ENCODE data around the gene CYBRD1. TPM values are rescaled to one million over a fixed set of nuclear protein-coding genes. Genes with fewer than 3 reads are reported as not detected.

Gene CYBRD1
- total RNA-seq, 1 experiment from 2014 or later = 9.7 TPM

DNA sequence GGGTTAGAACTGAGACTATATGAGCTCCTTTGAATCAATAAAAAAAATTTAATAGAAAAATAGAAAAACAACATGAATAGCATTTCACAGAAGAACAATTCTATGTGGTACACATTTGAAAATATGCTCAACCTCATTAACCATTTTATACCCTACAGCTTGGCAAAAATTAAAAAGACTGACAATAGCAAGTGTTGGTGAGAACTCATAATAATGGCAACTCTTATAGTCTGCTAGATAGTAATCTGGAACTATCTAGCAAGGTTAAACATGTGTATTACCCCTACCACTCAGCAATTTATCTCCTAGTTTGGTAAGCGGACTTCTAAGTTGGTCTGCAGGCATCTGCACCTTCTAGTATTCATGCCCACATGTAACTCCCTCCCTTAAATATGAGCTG is 67.8 kb downstream of the CYBRD1 start:
- intact Hi-C loops (cut with micrococcal nuclease; ENCODE audit: unreplicated experiment) = no loop called here
- Mint-ChIP-seq H3K36me3 (ENCODE audit: insufficient read depth, unreplicated experiment) (no peaks in the 10 kb centered on the region), H3K4me1 (ENCODE audit: low read depth, unreplicated experiment) (no peaks in the 10 kb centered on the region), H3K27ac (ENCODE audit: unreplicated experiment) (no peak overlapping the region), H3K9me3 (ENCODE audit: unreplicated experiment) (no peaks in the 10 kb centered on the region), H3K27me3 (ENCODE audit: insufficient read depth, unreplicated experiment) (peaks cover 2% of the 10 kb centered on the region), H3K4me3 (ENCODE audit: unreplicated experiment) (no peak overlapping the region)
- POLR2A ChIA-PET = no interaction called here
- H3K9me3 ChIP-seq = peaks cover 3% of the 10 kb centered on the region; the same call in 1 of the 2 replicates
- H3K4me1 ChIP-seq = no peaks in the 10 kb centered on the region
- no peak overlapping the region for H3K4me3 ChIP-seq (ENCODE audit: low read depth, low read length)
- no peak for DNase-seq
- no peaks in the 10 kb centered on the region for H3K36me3 ChIP-seq (ENCODE audit: control insufficient read depth, insufficient read depth, low read length)
- no peak for TF ChIP-seq CTCF (IDR thresholded peaks at IDR 0.05; ENCODE audit: insufficient read depth in 1 of 2, low read depth in 1 of 2, low read length in 1 of 2, severe bottlenecking in 1 of 2, unreplicated experiment in 1 of 2)
- H3K27me3 ChIP-seq (replicated peaks; ENCODE audit: control insufficient read depth, insufficient read depth, low read length) = no peaks in the 10 kb centered on the region
- no TSS peak for BruUV-seq (replicated peaks)
- CTCF ChIA-PET = no interaction called here

DNA sequence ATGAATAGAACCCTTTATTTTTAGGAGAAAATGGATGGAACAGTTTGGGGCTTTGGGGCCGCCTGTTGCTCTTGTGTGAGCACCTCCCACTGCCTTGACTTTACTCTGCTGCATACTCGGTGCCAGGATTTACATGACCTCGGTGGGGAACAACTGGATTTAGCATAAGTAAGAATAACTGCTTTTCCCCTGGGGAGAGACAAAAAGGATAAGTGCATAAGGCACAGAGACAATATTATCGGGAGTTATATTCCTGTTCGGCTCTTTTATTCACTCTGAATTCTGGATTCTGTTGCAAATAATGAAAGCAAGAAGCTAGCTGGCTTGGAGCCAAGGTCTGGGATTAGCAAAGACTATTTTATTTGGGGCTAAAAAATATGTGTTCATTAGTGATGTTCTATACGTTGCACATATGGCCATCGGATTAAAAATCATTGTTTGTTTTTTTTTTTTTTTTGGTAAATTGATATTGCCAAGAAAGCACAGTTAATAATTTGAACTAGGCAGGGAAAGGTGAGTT is 69.8 kb downstream of the CYBRD1 start:
- Histone ChIP-seq H3K27me3 (replicated peaks; ENCODE audit: control insufficient read depth, insufficient read depth, low read length) (no peaks in the 10 kb centered on the region), H3K9me3 (peaks cover 3% of the 10 kb centered on the region; the same call in 1 of the 2 replicates), H3K36me3 (ENCODE audit: control insufficient read depth, insufficient read depth, low read length) (no peaks in the 10 kb centered on the region), H3K4me3 (ENCODE audit: low read depth, low read length) (no peak overlapping the region), H3K4me1 (no peaks in the 10 kb centered on the region)
- no peak for DNase-seq
- no peaks in the 10 kb centered on the region for H3K27me3 Mint-ChIP-seq (ENCODE audit: insufficient read depth, unreplicated experiment)
- no peaks in the 10 kb centered on the region for H3K36me3 Mint-ChIP-seq (ENCODE audit: insufficient read depth, unreplicated experiment)
- TF ChIP-seq CTCF (IDR thresholded peaks at IDR 0.05; ENCODE audit: insufficient read depth in 1 of 2, low read depth in 1 of 2, low read length in 1 of 2, severe bottlenecking in 1 of 2, unreplicated experiment in 1 of 2) = no peak
- no peaks in the 10 kb centered on the region for H3K9me3 Mint-ChIP-seq (ENCODE audit: unreplicated experiment)
- POLR2A ChIA-PET = no interaction called here
- no peak overlapping the region for H3K27ac Mint-ChIP-seq (ENCODE audit: unreplicated experiment)
- no peaks in the 10 kb centered on the region for H3K4me1 Mint-ChIP-seq (ENCODE audit: low read depth, unreplicated experiment)
- no TSS peak for BruUV-seq (replicated peaks)
- intact Hi-C loops (cut with micrococcal nuclease; ENCODE audit: unreplicated experiment) = no loop called here
- CTCF ChIA-PET = no interaction called here
- H3K4me3 Mint-ChIP-seq (ENCODE audit: unreplicated experiment) = no peak overlapping the region

GRCh38 chr2:171595456-171595855 is 73.2 kb downstream of the CYBRD1 start:
- ChIA-PET CTCF (no interaction called here), POLR2A (no interaction called here)
- intact Hi-C loops (cut with micrococcal nuclease; ENCODE audit: unreplicated experiment) = loop anchor here (5.0 kb wide), 1 partner anchor 92 kb away; the partner anchor contains the start of gene DYNC1I2
- BruUV-seq (replicated peaks) = no TSS peak
- TF ChIP-seq CTCF (IDR thresholded peaks at IDR 0.05; ENCODE audit: insufficient read depth in 1 of 2, low read depth in 1 of 2, low read length in 1 of 2, severe bottlenecking in 1 of 2, unreplicated experiment in 1 of 2) = no peak
- no peaks in the 10 kb centered on the region for H3K27me3 ChIP-seq (replicated peaks; ENCODE audit: control insufficient read depth, insufficient read depth, low read length)
- no peaks in the 10 kb centered on the region for H3K36me3 ChIP-seq (ENCODE audit: control insufficient read depth, insufficient read depth, low read length)
- no peak overlapping the region for H3K4me3 Mint-ChIP-seq (ENCODE audit: unreplicated experiment)
- H3K36me3 Mint-ChIP-seq (ENCODE audit: insufficient read depth, unreplicated experiment) = no peaks in the 10 kb centered on the region
- no peak overlapping the region for H3K27ac Mint-ChIP-seq (ENCODE audit: unreplicated experiment)
- H3K27me3 Mint-ChIP-seq (ENCODE audit: insufficient read depth, unreplicated experiment) = peaks cover 5% of the 10 kb centered on the region
- no peaks in the 10 kb centered on the region for H3K9me3 Mint-ChIP-seq (ENCODE audit: unreplicated experiment)
- DNase-seq = no peak
- no peaks in the 10 kb centered on the region for H3K4me1 ChIP-seq
- H3K4me3 ChIP-seq (ENCODE audit: low read depth, low read length) = no peak overlapping the region
- peaks cover 6% of the 10 kb centered on the region for H3K4me1 Mint-ChIP-seq (ENCODE audit: low read depth, unreplicated experiment)
- H3K9me3 ChIP-seq = peaks cover 2% of the 10 kb centered on the region; the same call in 1 of the 2 replicates

Data from Caco-2 (cell line).